Thoracic aorta endothelial cell (primary cell): ENCODE results near the gene NCBP2L. TPM values are rescaled to one million over a fixed set of nuclear protein-coding genes. Genes with fewer than 3 reads are reported as not detected.

ENCODE experiments used
- total RNA-seq: library from RNA; depleted of rRNA; stranded (reverse); fragments of >200 nt; gene quantifications from 2 replicates; pipeline ENCODE4 v1.2.3, GENCODE V29; 2012

NCBP2L gene
- total RNA-seq: not detected in 2 replicates

DNA sequence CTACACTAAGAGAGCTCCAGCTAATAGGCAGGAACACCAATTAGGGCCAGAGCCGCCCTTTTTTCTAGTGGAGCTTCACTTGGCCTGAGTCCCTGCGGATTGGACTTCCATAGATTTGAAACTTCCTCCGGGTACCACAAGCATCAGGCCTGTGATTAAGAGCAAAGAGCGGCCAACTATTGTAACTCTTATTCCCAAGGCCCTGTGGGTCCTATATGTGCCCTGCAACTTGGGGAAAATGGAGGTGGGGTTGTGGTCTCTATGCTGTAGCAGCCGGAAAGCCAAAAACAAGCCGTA is at the start of gene NCBP2L:
NCBP2L (plus strand) TSS at position 198 of the 297 bp plus-strand sequence. CDS start 16,488 bp downstream, outside the sequence.

DNA sequence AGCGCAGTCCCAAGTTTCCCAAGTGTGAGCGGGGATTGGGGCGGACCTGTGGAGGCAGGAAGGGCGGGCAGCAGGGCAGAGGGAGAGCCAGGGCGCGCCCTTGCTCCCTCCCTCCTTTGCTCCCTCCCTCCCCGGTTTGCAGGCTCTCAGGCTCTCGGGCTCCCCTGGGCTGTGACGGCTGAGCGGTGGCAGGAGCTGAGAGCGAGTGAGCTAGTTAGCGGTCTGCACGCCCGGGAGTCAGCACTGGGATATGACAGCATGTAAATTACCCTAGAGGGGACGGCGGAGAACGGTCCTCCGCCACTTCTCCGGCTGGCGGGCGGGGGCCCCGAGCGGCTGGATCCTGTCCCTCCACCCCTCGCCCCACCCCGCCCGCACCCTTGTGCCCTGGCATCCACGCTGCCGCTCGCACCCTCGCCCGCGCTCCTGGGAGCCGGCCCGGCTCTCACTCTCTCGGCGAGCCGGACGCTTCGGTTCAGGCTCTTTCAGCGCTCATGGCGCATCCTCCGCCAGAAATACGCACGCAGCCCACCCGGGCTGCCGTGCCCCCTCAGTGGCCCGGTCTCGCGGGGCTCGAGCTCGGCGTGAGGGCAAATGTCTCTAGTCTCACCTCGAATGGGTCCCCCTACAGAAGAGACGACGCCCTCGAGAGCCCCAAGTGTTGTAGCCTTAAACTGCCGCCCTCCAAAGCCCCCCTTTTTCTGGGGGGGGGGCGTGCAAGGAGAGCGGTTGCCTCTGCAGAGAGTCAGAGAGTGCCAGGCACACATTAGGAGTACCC is 1.6 kb upstream of the NCBP2L start, which contains the start of gene TSC22D3:
TSC22D3 (minus strand) TSS at position 54 of the 778 bp plus-strand sequence. CDS start 368 bp downstream, outside the sequence.

DNA sequence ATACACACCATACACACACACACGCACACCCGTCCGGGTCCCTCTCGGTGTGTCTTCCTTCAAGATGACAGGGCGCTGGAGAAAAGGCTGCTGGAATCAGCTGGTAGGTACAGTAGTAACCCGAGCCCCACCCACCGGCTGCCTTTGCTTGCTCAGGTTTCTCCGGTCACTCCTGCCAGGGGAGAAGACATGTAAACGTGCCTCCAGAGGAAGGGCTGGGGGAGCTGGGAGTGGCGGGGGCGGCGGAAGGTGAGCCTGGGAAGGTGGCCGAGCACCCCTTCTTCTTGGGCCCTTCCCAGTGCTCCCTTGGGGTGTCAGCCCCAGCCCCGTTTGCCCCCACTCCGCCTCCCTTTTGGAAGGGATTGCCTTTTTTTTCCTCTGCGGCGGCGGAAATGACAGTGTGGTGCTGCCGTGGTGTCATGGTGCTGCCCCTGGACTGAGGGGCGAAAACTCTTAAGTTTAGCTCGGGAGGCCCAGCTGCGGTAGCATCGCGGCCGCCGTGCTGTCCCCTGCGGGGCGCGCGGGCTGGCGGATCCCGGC is 48.2 kb downstream of the NCBP2L start, which contains the start of gene MID2:
MID2 (plus strand) TSS at position 169 of the 540 bp plus-strand sequence. CDS start 561 bp downstream, outside the sequence.

Other genes with a start within 250 kb of the NCBP2L start
- 43.4 and 45.8 TPM in 2 replicates for gene PRPS1, start 149.2 kb upstream of the NCBP2L start, total RNA-seq
- gene TSC22D3, start 1.9 kb upstream of the NCBP2L start, total RNA-seq: 13.4 and 14.6 TPM in 2 replicates
- 43.6 and 46.5 TPM in 2 replicates for gene MID2, start 48.1 kb downstream of the NCBP2L start, total RNA-seq
- not detected in 2 replicates for gene TEX13B, start 204.6 kb downstream of the NCBP2L start, total RNA-seq